Inflammatory macrophage (primary cell): ENCODE measurements around the gene RBBP8NL.

Experiments
- DNase-seq, 2 donors: peaks; one replicate each; pipeline ENCODE4 v3.0.0-alpha.2; 2020 to 2022

The RBBP8NL gene

GRCh38 chr20:62461834-62462233 lies 34.5 kb upstream of the RBBP8NL start:
- no peak for DNase-seq

DNA sequence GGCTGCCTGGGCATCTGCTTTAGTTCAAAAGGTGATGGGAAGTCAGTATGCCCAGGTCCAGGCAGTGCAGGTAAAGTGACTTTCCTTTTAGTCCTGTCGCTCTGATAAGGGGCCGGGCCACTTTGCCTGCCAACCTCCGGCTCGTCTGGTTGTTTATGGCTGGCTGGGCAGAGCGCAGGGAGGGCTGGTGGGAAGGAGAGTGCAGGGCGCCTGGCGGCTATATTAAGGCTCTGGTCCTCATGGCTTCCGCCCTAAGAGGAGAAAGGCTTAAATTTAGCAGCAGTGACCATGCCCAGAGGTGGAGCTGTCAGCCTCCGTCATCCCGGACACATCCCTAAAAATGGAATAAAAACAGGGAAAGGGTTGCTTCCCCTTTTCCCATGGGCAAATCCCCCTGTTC lies 33.8 kb upstream of the RBBP8NL start:
- no peak for DNase-seq

- DNase-seq = no peak
Observed at GRCh38 chr20:62460678-62461077, 33.3 kb upstream of the RBBP8NL start.

DNA sequence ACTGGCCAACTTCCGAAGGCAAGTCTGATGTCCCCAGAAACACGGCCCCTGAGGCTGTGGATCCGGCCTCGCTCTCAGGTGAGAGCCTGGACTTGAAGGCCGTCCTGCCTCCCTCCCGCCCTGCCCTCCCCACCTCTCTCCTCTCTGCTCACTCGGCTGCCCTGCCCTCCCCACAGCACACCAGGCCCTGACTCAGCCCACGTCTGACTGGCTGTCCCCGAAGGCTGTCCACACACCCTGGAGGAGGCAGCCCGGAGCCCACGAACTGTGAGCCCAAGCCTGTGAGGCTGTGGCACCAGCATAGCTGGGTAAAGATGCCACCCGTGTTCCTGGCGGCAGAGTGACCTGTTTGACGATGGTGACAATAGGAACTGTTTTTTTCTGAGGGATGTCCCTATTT lies 32.1 kb upstream of the RBBP8NL start:
- no peak for DNase-seq

DNA sequence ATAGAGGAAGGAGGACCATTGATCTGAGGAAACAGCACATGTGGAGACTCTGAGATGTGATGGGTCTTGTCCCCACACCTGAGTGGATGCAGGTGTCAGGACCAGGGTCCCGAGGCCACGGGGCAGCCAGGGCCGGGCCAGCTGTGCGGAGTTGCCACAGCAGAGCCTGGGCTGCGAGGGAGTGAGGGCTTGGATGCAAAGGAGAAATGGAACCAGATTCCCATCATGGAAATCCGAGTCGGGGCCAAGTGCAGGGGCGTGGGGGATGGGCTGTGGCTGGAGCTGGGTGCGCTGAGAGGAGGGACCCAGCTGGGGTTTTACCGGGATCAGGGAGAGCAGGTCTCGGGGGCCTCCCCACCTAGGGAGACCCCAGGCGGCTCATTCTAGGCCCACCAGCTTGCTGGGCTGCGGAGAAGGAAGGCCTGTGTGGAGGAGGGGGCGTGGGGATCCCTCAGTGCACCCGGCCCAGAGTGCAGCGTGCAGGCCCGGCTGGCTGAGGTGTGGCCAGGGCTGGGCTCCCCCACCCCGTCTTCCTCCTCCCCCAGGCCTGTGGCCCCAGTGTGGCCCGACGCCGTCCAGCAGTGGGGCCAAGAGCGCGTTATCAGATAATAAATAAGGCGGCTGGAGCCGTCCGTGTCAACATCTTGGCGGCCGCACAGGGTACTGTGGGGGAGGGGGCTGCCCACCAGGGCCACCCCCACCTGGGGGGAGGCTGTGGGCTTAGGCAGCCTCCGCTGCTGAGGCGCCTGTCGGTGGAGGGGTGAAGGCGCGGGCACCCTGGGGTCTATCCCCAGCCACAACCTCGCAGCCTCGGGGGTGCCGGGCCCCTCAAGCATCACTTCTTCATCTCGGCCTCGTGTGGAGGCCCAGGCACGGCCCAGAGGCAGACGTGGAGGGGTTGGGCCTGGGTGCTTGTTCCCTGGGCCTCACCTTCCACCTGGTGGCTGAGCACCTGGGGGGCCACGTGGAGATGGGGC lies 31.2 kb upstream of the RBBP8NL start:
- DNase-seq = no peak

DNA sequence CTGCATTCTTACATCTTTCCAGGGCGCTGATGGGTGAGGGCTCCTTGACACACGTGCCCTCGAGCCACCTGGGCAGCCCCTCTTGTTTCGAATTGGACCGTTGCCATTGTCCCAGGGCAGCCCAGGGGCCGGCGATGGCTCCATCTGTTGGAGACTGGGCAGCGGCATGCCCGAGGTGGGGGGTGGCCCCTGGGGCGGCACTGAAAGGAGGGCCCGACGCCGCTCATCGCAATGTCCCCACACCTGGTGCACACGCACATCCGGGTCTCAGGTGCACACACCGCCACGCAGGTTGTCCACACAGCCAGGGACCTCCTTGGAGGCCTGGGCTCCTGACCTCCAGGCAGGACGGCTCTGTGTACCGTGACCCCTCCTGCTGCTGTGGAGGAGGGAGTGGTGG lies 30.5 kb upstream of the RBBP8NL start:
- DNase-seq = no peak

GRCh38 chr20:62457098-62457497 lies 29.8 kb upstream of the RBBP8NL start:
- DNase-seq = no peak

DNA sequence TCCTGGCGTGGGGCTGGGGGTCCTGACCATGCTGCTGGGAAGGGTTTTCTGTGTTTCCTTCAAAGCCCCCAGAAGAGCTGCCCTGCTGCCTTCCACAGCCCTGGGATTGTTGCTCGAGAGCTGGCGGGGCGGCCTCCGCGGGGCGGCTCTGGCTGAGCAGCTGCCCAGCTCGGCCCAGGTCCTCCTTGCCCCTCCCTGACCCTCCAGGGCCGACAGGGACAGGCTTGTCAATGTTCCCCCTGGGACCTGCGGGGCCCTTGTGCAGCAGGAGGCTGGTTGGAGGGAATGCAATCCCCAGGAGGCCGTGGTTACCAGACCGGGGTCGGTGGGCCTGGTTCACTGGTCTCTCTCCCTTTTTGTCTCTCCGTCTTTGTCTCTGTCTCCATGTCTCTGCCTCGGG lies 28.6 kb upstream of the RBBP8NL start:
- no peak for DNase-seq

GRCh38 chr20:62454904-62455636 lies 27.7 kb upstream of the RBBP8NL start:
- no peak for DNase-seq

GRCh38 chr20:62453186-62453808 lies 26.0 kb upstream of the RBBP8NL start:
- DNase-seq = no peak

GRCh38 chr20:62452475-62453095 lies 25.2 kb upstream of the RBBP8NL start:
- DNase-seq = no peak

DNA sequence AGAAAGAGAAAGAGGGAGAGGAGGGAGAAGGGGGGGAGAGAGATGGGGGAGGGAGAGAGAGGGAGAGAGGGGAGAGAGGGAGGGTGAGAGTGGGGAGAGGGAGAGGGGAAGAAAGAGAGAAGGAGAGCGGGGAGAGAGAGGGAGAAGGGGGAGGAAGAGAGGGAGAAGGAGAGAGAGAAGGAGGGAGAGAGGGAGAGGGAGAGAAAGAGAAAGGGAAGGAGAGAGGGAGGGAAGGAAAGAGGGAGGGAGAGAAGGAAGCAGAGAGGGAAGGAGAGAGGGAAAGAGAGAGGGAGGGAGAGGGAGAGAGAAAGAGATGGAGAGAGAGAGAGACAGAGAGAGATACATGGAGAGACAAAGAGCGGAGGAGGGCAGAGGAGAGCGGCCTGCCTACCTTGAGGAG lies 24.6 kb upstream of the RBBP8NL start:
- DNase-seq = no peak

GRCh38 chr20:62451156-62451767 lies 23.9 kb upstream of the RBBP8NL start:
- DNase-seq = no peak

DNA sequence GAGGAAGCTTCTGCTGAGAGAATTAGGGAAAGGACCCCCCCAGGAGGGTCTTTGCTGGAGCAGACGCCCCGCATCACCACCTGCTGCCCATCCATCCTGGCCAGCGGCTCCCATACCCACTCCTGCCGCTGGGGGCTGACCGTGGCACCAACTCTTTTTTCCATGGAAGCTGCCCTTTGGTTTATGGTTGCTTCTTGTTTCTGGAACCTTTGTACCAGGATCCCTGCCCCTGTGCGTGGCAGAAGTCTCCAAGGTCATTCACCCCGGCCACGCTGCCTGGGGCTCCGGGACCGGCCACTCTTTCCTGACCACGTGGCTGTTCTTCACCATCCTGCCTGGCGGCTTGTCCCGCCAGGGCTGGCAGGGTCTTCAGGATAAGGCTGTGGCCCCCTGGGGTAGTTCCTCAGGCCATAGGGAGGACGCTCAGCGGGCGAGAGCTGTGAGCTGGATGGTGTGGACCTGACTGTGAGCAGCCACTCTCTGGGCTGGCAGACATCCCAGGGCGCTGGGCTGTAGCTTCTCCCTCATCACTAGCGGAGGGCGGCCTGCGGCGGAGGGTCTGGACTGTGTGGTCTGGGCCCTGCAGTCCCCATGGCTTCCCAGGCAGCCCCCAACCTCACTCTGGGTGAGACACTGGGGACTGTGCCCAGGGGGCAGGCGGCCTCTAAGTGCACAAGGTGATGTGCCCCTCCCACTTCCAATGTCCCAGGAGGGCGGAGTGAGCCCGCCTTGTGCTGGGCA lies 22.8 kb upstream of the RBBP8NL start:
- no peak for DNase-seq

GRCh38 chr20:62448788-62449187 lies 21.4 kb upstream of the RBBP8NL start:
- no peak for DNase-seq

- DNase-seq = no peak
Observed at GRCh38 chr20:62448038-62448437, 20.7 kb upstream of the RBBP8NL start.

GRCh38 chr20:62446888-62447869 lies 19.8 kb upstream of the RBBP8NL start:
- no peak for DNase-seq

GRCh38 chr20:62446481-62446880 lies 19.1 kb upstream of the RBBP8NL start:
- no peak for DNase-seq

- no peak for DNase-seq
Observed at GRCh38 chr20:62445553-62446340, 18.4 kb upstream of the RBBP8NL start.

DNA sequence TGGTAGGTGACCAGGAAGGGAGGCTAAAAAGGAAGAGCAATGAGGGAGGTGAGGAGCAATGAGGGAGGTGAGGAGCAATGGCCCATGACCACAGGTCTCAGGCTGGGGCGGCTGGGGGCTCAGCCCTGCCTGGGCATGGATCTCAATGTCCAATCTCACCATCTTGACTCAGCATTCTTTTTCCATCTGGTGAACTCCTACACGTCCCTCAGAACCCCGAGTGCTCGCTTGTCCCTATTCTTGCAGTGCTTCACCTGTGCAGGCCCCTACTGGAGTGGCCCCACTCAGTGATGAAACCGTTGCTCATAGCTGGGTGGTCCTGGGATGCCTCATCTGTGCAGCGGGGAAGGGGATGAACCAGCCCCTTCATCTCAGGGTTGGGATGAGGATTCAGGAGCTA lies 16.9 kb upstream of the RBBP8NL start:
- no peak for DNase-seq
